ENCODE measurements around the gene SDK1.
"Not testable (repeated sequence)": the region's sequence is repeated elsewhere in the genome, so short reads cannot be mapped to it uniquely, and the experiment has no call there.

The SDK1 gene

GRCh38 chr7:4307316-4308204, 1006.5 kb downstream of the SDK1 start:
- DNase-seq: no peak
- TF ChIP-seq GATA1 (IDR thresholded peaks at IDR 0.05; ENCODE audit: low read depth, low read length): no peak

- TF ChIP-seq GATA1 (IDR thresholded peaks at IDR 0.05; ENCODE audit: low read depth, low read length): no peak
- TF ChIP-seq POLR2A (IDR thresholded peaks at IDR 0.05; ENCODE audit: low read length): no peak
These were observed 1007.1 kb downstream of the SDK1 start for GRCh38 chr7:4308205-4308590.

DNA sequence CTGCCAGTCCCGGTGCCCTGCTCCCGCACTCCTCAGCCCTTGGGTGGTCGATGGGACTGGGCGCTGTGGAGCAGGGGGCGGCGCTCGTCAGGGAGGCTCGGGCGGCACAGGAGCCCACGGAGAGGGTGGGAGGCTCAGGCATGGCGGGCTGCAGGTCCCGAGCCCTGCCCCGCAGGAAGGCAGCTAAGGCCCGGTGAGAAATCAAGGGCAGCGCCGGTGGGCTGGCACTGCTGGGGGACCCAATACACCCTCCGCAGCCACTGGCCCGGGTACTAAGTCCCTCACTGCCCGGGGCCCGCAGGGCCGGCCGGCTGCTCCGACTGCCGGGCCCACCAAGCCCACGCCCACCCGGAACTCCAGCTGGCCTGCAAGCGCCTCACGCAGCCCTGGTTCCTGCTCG, 1012.9 kb downstream of the SDK1 start:
- not testable (repeated sequence) for DNase-seq

More at GRCh38 chr7:4308205-4308590, 1007.1 kb downstream of the SDK1 start:
- no peak for DNase-seq

DNA sequence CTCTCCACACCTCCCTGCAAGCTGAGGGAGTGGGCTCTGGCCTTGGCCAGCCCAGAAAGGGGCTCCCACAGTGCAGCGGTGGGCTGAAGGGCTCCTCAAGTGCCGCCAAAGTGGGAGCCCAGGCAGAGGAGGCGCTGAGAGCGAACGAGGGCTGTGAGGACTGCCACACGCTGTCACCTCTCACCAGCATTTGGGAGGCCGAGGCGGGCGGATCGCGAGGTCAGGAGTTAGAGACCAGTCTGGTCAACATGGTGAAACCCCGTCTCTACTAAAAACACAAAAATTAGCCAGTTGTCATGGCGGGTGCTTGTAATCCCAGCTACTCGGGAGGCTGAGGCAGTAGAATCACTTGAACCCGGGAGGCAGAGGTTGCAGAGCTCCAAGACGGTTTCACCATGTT, 1013.3 kb downstream of the SDK1 start:
- not testable (repeated sequence) for DNase-seq
